Liver (tissue), 3 donors: ENCODE results near the gene TTC9C.

Source experiments
- FOXA1 ChIP-seq: IDR thresholded peaks from 2 replicates; pipeline ENCODE4 v1.6.1; 2016; ENCODE audit warnings: antibody characterized with exemption
- NR2F2 ChIP-seq: IDR thresholded peaks from 2 replicates; pipeline ENCODE4 v1.6.1; 2016; ENCODE audit warnings: antibody characterized with exemption
- RAD21 ChIP-seq, 2 donors: IDR thresholded peaks; 2 replicates each; pipeline ENCODE4 v1.6.1; 2016; ENCODE audit warnings: antibody characterized with exemption in 2 of 2, mild to moderate bottlenecking in 2 of 2
- RXRA ChIP-seq, 2 donors: IDR thresholded peaks; 2 replicates each; pipeline ENCODE4 v1.6.1; 2017 to 2018; ENCODE audit warnings: antibody characterized with exemption in 2 of 2, mild to moderate bottlenecking in 1 of 2
- SP1 ChIP-seq: IDR thresholded peaks from 2 replicates; pipeline ENCODE4 v1.6.1; 2018; ENCODE audit warnings: antibody characterized with exemption, mild to moderate bottlenecking
- TAF1 ChIP-seq: conservative IDR thresholded peaks from 2 replicates; pipeline ENCODE4 v1.6.1; 2016; ENCODE audit warnings: antibody characterized with exemption, mild to moderate bottlenecking
- TF ChIP-seq, protein P1 (sequence below): fragments of 150-350 bp; IDR thresholded peaks from 2 replicates; pipeline ENCODE4 v1.5.1; 2017; ENCODE audit warnings: improper control_type of control experiment, low read depth, low read length; ENCODE audit not compliant: missing input control
- TF ChIP-seq, protein P2 (sequence below): IDR thresholded peaks from 2 replicates; pipeline ENCODE4 v1.6.1; 2016; ENCODE audit warnings: antibody characterized with exemption, mild to moderate bottlenecking
- donor health status: healthy.
- donor health status: healthy.

DNA sequence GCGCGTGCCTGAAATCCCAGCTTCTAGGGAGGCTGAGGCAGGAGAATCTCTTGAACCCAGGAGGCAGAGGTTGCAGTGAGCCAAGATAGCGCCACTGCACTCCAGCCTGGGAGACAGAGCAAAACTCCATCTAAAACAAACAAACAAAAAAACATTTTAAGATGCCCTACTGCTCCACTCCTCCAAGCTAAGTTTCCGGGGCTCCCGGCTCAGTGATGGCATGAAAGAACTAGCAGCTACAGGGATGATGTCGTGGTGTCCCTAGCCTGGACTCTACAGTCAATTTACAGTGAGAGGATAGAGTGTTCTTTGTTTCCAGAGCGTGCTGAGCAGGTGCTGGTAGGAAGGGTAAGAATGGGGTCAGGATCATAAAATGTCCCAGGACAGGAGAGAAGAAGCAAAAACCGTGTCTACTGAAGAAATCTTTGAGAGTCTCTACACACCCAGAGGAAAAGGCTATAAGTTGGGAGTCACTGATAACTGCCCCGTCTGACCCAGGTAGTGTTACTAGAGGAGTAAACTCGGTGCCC is 26.9 kb downstream of the TTC9C start:
- TF ChIP-seq, protein P1, sequence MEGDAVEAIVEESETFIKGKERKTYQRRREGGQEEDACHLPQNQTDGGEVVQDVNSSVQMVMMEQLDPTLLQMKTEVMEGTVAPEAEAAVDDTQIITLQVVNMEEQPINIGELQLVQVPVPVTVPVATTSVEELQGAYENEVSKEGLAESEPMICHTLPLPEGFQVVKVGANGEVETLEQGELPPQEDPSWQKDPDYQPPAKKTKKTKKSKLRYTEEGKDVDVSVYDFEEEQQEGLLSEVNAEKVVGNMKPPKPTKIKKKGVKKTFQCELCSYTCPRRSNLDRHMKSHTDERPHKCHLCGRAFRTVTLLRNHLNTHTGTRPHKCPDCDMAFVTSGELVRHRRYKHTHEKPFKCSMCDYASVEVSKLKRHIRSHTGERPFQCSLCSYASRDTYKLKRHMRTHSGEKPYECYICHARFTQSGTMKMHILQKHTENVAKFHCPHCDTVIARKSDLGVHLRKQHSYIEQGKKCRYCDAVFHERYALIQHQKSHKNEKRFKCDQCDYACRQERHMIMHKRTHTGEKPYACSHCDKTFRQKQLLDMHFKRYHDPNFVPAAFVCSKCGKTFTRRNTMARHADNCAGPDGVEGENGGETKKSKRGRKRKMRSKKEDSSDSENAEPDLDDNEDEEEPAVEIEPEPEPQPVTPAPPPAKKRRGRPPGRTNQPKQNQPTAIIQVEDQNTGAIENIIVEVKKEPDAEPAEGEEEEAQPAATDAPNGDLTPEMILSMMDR = no peak
- no peak for TF ChIP-seq RAD21 (IDR thresholded peaks at IDR 0.05)
- TF ChIP-seq RXRA (IDR thresholded peaks at IDR 0.05) = no peak
- TF ChIP-seq, protein P2, sequence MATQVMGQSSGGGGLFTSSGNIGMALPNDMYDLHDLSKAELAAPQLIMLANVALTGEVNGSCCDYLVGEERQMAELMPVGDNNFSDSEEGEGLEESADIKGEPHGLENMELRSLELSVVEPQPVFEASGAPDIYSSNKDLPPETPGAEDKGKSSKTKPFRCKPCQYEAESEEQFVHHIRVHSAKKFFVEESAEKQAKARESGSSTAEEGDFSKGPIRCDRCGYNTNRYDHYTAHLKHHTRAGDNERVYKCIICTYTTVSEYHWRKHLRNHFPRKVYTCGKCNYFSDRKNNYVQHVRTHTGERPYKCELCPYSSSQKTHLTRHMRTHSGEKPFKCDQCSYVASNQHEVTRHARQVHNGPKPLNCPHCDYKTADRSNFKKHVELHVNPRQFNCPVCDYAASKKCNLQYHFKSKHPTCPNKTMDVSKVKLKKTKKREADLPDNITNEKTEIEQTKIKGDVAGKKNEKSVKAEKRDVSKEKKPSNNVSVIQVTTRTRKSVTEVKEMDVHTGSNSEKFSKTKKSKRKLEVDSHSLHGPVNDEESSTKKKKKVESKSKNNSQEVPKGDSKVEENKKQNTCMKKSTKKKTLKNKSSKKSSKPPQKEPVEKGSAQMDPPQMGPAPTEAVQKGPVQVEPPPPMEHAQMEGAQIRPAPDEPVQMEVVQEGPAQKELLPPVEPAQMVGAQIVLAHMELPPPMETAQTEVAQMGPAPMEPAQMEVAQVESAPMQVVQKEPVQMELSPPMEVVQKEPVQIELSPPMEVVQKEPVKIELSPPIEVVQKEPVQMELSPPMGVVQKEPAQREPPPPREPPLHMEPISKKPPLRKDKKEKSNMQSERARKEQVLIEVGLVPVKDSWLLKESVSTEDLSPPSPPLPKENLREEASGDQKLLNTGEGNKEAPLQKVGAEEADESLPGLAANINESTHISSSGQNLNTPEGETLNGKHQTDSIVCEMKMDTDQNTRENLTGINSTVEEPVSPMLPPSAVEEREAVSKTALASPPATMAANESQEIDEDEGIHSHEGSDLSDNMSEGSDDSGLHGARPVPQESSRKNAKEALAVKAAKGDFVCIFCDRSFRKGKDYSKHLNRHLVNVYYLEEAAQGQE = no peak
- no peak for TF ChIP-seq TAF1
- TF ChIP-seq SP1 = no peak
- no peak for TF ChIP-seq NR2F2
- TF ChIP-seq FOXA1 = no peak
